SK-N-SH (cell line): ENCODE results near the gene DUSP2. TPM values are rescaled to one million over a fixed set of nuclear protein-coding genes. Genes with fewer than 3 reads are reported as not detected.

Source experiments
- CTCF ChIA-PET: fragments of 300-600, 350-600 bp; formaldehyde crosslinking; extraction: SDS; loops from one replicate; lab custom pipeline; 2021; lab: Yijun Ruan, JAX
- POLR2A ChIA-PET: fragments of 350-600 bp; sonication (Branson Sonifier 250); formaldehyde crosslinking; extraction: SDS; loops from one replicate; lab custom pipeline; 2020; ENCODE audit warnings: antibody characterized with exemption, inconsistent platforms; lab: Yijun Ruan, JAX
- DNase-seq: peaks from one replicate; pipeline ENCODE4 v3.0.0; 2012
- H2AFZ ChIP-seq: fragments of 200-600 bp; sonication (generic); 2 replicates; pipeline ENCODE4 v1.8.1; 2016; ENCODE audit warnings: antibody characterized with exemption, mild to moderate bottlenecking, low read depth
- H3F3A ChIP-seq: fragments of 200-600 bp; sonication (generic); replicated peaks from 2 replicates; pipeline ENCODE3; 2016; ENCODE audit warnings: antibody characterized with exemption, mild to moderate bottlenecking; ENCODE audit not compliant: insufficient read depth
- H3K27ac ChIP-seq, 2 experiments: fragments of 200-500 bp in 1 of 2; fragments of 200-600 bp in 1 of 2; sonication (Bioruptor generic) in 1 of 2; sonication (generic), shearing (Covaris generic) in 1 of 2; 2 replicates each; pipeline versions ENCODE4 v1.5.1 to v1.6.1; 2014 to 2016; ENCODE audit warnings: low read depth in 2 of 2, inconsistent platforms in 1 of 2, low read length in 1 of 2, mild to moderate bottlenecking in 1 of 2, mixed read lengths in 1 of 2
- H3K27me3 ChIP-seq: fragments of 200-600 bp; sonication (generic), shearing (Covaris generic); 2 replicates; pipeline ENCODE4 v1.6.1; 2016; ENCODE audit warnings: mixed run types; ENCODE audit not compliant: insufficient read depth
- H3K36me3 ChIP-seq, 2 experiments: fragments of 200-500 bp in 1 of 2; fragments of 200-600 bp in 1 of 2; sonication (Bioruptor generic) in 1 of 2; sonication (generic) in 1 of 2; replicated peaks in 1 of 2; 2 replicates each; pipeline versions ENCODE3 to v1.5.1; 2014 to 2016; ENCODE audit warnings: low read length in 1 of 2, mild to moderate bottlenecking in 1 of 2; ENCODE audit not compliant: insufficient read depth in 2 of 2, control insufficient read depth in 1 of 2
- H3K4me1 ChIP-seq, 2 experiments: fragments of 200-500 bp in 1 of 2; fragments of 200-600 bp in 1 of 2; sonication (Bioruptor generic) in 1 of 2; sonication (generic), shearing (Covaris generic) in 1 of 2; 2 replicates each; pipeline versions ENCODE4 v1.5.1 to v1.6.1; 2014 to 2016; ENCODE audit warnings: low read depth in 1 of 2, low read length in 1 of 2, mixed run types in 1 of 2; ENCODE audit not compliant: insufficient read depth in 2 of 2, control insufficient read depth in 1 of 2
- H3K4me2 ChIP-seq: fragments of 200-600 bp; sonication (generic), shearing (Covaris generic); 2 replicates; pipeline ENCODE4 v1.6.1; 2017; ENCODE audit warnings: mixed run types
- H3K4me3 ChIP-seq, 2 experiments: fragments of 200-500 bp in 1 of 2; fragments of 200-600 bp in 1 of 2; sonication (Bioruptor generic) in 1 of 2; sonication (generic), shearing (Covaris generic) in 1 of 2; 2 replicates each; pipeline versions ENCODE4 v1.5.1 to v1.8.1; 2014 to 2016; ENCODE audit warnings: low read depth in 2 of 2, inconsistent platforms in 1 of 2, low read length in 1 of 2, mild to moderate bottlenecking in 1 of 2, mixed read lengths in 1 of 2, moderate library complexity in 1 of 2
- H3K79me2 ChIP-seq: fragments of 200-600 bp; sonication (generic); 2 replicates; pipeline ENCODE4 v1.8.1; 2017; ENCODE audit warnings: mild to moderate bottlenecking; ENCODE audit not compliant: insufficient read depth
- H3K9ac ChIP-seq: fragments of 200-600 bp; sonication (generic); 2 replicates; pipeline ENCODE4 v1.6.1; 2017; ENCODE audit warnings: mixed run types
- H3K9me2 ChIP-seq: fragments of 200-600 bp; sonication (generic); 2 replicates; pipeline ENCODE4 v1.6.1; 2017; ENCODE audit warnings: mixed run types
- H3K9me3 ChIP-seq: fragments of 200-600 bp; sonication (generic); 2 replicates; pipeline ENCODE4 v1.6.1; 2017; ENCODE audit warnings: mixed run types, mild to moderate bottlenecking, moderate library complexity
- H4K20me1 ChIP-seq: fragments of 200-600 bp; sonication (generic); 2 replicates; pipeline ENCODE4 v1.6.1; 2017; ENCODE audit warnings: mild to moderate bottlenecking, mixed run types; ENCODE audit not compliant: insufficient read depth
- EZH2phosphoT487 ChIP-seq: fragments of 200-600 bp; sonication (generic); IDR thresholded peaks from 2 replicates; pipeline ENCODE4 v1.6.1; 2017; ENCODE audit warnings: low read depth, mixed run types, mild to moderate bottlenecking, antibody characterized with exemption, moderate library complexity, borderline replicate concordance
- FOXM1 ChIP-seq: IDR thresholded peaks from 2 replicates; pipeline ENCODE4 v1.4.0; 2012; ENCODE audit warnings: low read depth, mild to moderate bottlenecking
- IRF3 ChIP-seq: fragments of 150-350 bp; IDR thresholded peaks from 2 replicates; pipeline ENCODE4 v1.6.1; 2016; ENCODE audit warnings: mild to moderate bottlenecking, low read depth, low read length
- JUND ChIP-seq: IDR thresholded peaks from 2 replicates; pipeline ENCODE4 v1.4.0; 2012
- NRF1 ChIP-seq: IDR thresholded peaks from 2 replicates; pipeline ENCODE4 v1.6.1; 2012; ENCODE audit warnings: low read depth, mild to moderate bottlenecking, low read length
- POLR2AphosphoS5 ChIP-seq: IDR thresholded peaks from 2 replicates; pipeline ENCODE4 v1.6.1; 2012; ENCODE audit warnings: low read depth, low read length
- RCOR1 ChIP-seq: fragments of 150-350 bp; IDR thresholded peaks from 2 replicates; pipeline ENCODE4 v1.6.1; 2017; ENCODE audit warnings: antibody characterized with exemption, low read length
- TCF12 ChIP-seq: IDR thresholded peaks from 2 replicates; pipeline ENCODE4 v1.4.0; 2012
- USF1 ChIP-seq: IDR thresholded peaks from 2 replicates; pipeline ENCODE4 v1.4.0; 2012; ENCODE audit warnings: low read depth, borderline replicate concordance
- WGBS: methylation state at CpG from one replicate; pipeline ENCODE4 v1.1.6; 2017; ENCODE audit warnings: low lambda C conversion rate; 5-methylcytosine and 5-hydroxymethylcytosine counted together
- polyA plus RNA-seq, 3 experiments: library from polyadenylated mRNA; depleted of rRNA; stranded (reverse); fragments of >200 nt; gene quantifications; 2 replicates each; pipeline ENCODE4 v1.2.3, GENCODE V29; 2012
- TF ChIP-seq, protein P1 (sequence below): IDR thresholded peaks from 2 replicates; pipeline ENCODE4; 2012
- TF ChIP-seq, protein P2 (sequence below): IDR thresholded peaks from 2 replicates; pipeline ENCODE4 v1.4.0; 2012; ENCODE audit warnings: low read depth

The DUSP2 gene
- polyA plus RNA-seq, 1 of the 3 experiments (the other 2 are of a cell fraction) = 0.79 TPM

DNA sequence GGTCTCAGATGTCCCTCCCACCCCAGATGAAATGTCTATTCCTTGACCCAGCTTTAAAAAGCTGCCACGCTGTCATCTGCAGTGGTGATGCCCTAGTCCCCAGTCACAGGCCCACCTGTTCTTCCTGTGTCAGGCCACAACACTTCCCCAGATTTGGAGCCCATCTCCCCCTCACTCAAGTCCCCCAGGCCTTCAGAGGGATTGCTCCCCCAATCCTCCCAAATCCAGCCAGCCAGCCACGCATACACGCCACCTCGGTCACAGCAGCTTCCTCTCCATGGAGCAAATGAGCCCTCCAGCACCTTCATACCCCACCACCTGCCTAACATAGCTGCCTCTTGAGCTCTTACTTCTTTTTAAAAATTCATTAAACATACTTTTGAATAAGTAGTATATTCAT is 14.8 kb downstream of the DUSP2 start (continued):
- TF ChIP-seq, protein P1, sequence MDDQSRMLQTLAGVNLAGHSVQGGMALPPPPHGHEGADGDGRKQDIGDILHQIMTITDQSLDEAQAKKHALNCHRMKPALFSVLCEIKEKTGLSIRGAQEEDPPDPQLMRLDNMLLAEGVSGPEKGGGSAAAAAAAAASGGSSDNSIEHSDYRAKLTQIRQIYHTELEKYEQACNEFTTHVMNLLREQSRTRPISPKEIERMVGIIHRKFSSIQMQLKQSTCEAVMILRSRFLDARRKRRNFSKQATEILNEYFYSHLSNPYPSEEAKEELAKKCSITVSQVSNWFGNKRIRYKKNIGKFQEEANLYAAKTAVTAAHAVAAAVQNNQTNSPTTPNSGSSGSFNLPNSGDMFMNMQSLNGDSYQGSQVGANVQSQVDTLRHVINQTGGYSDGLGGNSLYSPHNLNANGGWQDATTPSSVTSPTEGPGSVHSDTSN = no peak
- TF ChIP-seq IRF3 = no peak
- TF ChIP-seq TCF12 = no peak

GRCh38 chr2:96129528-96130120 is 15.6 kb downstream of the DUSP2 start:
- Histone ChIP-seq H3K4me1 (no peaks in the 10 kb centered on the region), H3K9ac (no peak overlapping the region), H3K9me3 (no peaks in the 10 kb centered on the region), H2AFZ (no peak overlapping the region), H3K4me3 (no peak overlapping the region), H4K20me1 (no peaks in the 10 kb centered on the region), H3F3A (no peaks in the 10 kb centered on the region), H3K79me2 (no peaks in the 10 kb centered on the region), H3K27me3 (peaks cover 6% of the 10 kb centered on the region; the same call in 1 of the 2 replicates), H3K4me2 (no peak overlapping the region), H3K36me3 (no peaks in the 10 kb centered on the region), H3K9me2 (no peaks in the 10 kb centered on the region), H3K27ac (no peak overlapping the region)
- ChIA-PET CTCF (interaction anchor here (1.2 to 2.6 kb wide), 5 partner anchors 9 to 107 kb away, joined by 5 to 16 read pairs (median 7); partner anchors contain the start of genes ADRA2B and ASTL), POLR2A (no interaction called here)
- no peak for DNase-seq
- no peak for TF ChIP-seq JUND
- TF ChIP-seq EZH2phosphoT487 = no peak
- TF ChIP-seq, protein P1 = no peak
- TF ChIP-seq IRF3 = no peak
- TF ChIP-seq FOXM1 = no peak
- TF ChIP-seq TCF12 = no peak
- 66% methylated on average over 16 of the region's 16 CpGs for WGBS

- POLR2A ChIA-PET = no interaction called here
- 69% methylated on average over 6 of the region's 6 CpGs for WGBS
- TF ChIP-seq USF1 (no peak), RCOR1 (no peak), IRF3 (no peak), NRF1 (no peak), POLR2AphosphoS5 (no peak), JUND (no peak)
- TF ChIP-seq, protein P2, sequence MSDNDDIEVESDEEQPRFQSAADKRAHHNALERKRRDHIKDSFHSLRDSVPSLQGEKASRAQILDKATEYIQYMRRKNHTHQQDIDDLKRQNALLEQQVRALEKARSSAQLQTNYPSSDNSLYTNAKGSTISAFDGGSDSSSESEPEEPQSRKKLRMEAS = no peak
- TF ChIP-seq, protein P1 = no peak
- H3F3A ChIP-seq = no peaks in the 10 kb centered on the region
- no peak overlapping the region for H3K4me3 ChIP-seq
- H3K36me3 ChIP-seq = no peaks in the 10 kb centered on the region
- CTCF ChIA-PET = interaction anchor here (2.1 kb wide), 1 partner anchor 11 kb away, joined by 14 read pairs; the partner anchor contains the start of gene ADRA2B
- H3K4me2 ChIP-seq = no peak overlapping the region
- no peak overlapping the region for H3K27ac ChIP-seq
- no peak overlapping the region for H3K9ac ChIP-seq
- no peaks in the 10 kb centered on the region; the same call in 1 of the 2 replicates for H3K27me3 ChIP-seq
- no peak overlapping the region for H2AFZ ChIP-seq
- DNase-seq = no peak
- no peaks in the 10 kb centered on the region for H3K9me2 ChIP-seq
- no peaks in the 10 kb centered on the region for H3K9me3 ChIP-seq
- no peaks in the 10 kb centered on the region for H3K4me1 ChIP-seq
- no peaks in the 10 kb centered on the region for H3K79me2 ChIP-seq
- no peaks in the 10 kb centered on the region for H4K20me1 ChIP-seq
Observed at GRCh38 chr2:96128456-96128855, 16.8 kb downstream of the DUSP2 start.
